GM19240 (cell line): ENCODE results near the gene NAGPA.
A peak's percentile ranks its signal among the peaks of the same experiment; 100 is the strongest.
"Not testable (repeated sequence)": the region's sequence is repeated elsewhere in the genome, so short reads cannot be mapped to it uniquely, and the experiment has no call there.

Experiments
- DNase-seq: peaks from one replicate; pipeline ENCODE4 v3.0.0; 2011; ENCODE audit warnings: low spot score; ENCODE audit not compliant: insufficient read length

The NAGPA gene

DNA sequence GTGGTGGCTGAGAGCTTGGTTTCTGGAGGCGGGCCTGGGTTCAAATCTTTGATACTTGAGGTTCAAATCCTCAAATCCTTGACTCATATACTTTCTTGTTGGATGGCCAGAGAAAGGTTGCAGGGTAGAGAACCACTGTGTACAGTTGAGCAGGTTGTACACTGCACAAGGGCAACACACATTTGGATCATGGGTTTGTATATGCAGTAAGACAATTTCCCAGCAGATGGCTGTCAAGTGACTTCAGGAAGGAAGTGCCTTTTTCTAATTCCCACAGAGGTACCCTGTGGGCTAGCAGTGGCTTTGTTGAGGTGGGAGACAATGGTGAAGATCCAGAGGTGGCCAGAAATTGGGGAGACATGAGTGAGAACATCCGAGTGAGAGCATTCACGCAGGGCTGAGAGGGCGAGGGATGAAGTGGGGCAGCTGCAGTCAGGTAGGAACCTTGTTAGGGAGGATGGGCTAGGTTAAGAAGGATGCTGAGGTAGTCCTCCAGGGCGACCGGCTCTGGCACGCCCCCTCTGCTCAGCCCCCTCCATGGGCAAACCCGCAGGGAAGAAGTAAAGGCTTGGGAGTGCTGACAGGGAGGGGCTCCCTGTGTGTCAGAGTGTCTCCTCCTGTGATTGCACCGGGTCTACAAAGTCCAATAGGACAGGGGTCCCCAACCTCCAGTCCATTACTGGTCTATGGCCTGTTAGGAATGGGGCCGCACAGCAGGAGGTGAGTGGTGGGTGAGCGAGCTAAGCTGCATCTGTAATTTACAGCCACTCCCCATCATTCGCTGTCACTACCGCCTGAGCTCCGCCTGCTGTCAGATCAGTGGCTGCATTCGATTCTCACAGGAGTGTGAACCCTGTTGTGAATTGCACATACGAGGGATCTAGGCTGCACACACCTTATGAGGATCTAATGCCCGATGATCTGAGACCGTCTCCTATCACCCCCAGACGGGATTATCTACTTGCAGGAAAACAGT is 29.3 kb upstream of the NAGPA start:
- no peak for DNase-seq

DNA sequence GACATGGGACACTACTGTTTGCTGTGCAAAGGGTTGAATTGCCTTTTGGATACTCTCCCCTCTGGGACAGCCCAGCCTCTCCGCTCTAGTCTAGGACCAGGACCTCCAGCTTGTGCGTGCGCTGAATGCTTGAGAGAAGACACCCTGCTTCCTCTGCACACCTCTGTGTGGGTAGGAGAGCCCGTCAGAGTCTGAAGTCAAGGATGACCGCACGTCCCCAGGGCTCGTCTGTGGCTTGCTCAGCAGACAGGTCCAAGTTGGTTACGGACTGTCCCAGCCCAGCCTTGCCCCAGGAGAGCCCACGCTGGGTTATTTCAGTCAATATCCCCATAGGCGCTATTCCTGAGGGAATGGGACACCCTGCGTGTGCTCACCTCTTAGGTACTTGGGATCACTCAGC is 28.3 kb upstream of the NAGPA start:
- no peak for DNase-seq

DNA sequence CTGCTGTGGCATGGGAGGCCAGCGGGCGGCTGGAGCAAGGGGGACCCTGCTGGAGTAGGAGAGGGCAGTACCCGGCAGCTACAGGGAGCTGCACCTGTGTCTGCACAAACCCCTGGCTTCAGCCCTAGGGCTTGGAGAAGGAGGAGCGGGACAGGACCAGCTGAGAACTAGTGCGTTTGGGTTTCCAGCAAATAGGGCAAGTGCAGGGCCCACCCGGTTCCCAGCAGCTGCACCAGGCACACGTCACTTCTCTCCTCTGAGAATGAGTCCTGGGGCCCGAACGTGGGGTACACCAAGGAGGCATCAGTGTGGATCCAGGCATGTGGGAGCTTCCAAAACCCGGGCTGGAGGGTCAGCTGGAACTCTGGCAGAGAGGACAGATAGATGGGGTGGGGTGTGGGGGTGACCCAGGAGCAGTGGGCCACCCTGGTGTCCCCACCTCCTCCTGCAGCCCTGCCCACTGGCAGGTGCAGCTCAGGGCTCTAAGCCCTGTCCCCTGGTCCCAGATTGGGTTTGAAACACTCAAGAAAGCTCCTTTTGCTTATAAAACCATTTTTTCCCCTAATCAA is 26.4 kb upstream of the NAGPA start:
- DNase-seq, result no peak

DNA sequence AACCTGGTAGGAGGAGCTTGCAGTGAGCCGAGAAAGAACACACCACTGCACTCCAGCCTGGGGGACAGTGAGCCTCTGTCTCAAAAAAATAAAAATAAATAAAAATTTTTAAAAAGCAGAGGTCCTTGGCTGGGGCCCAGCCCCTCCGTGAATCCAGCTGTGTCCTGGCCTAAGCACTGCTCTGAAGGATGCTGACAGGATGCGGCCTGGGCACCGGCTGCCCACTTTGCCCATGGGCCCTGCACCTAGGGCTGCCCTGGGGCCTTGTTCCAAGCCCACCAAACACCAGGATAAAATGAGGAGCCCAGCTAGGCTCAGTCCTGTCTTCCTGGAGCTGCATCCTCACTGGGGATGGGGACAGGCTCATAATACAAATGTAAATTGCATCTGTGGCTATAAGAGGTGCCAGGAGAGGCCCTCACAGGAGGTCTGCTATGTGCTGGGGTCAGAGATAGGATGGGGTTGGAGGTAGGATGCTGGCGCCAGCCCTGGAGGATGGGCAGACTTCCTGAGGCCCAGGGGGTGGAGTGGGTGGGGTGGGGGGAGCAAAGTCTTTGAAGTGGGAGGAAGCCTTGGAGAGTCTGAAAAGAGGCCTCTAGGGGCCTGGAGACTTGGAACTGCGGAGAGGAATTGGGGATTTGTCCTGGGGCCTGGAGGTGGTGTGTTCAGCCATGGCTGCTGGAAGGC is 25.8 kb upstream of the NAGPA start:
- DNase-seq, result no peak

DNA sequence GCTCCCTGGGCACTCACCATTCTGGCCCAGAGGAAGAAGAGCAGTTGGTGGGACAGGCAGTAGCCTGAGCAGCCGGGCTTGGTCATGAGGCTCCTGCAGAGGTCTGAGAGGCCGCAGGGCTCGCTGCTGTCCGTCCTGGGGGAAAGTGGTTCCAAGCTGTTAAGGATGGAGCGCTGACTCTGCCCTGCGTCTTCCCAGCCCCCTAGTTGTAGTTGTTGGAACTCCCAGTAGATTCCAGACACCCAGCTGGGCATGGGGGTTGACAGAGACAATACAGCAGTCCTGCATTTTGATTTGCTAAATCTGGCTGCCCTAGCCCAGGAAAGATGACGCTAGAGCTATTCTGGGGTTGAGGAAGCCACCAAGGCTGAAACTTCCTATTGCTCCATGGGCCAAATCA is 24.7 kb upstream of the NAGPA start:
- DNase-seq, result no peak

DNA sequence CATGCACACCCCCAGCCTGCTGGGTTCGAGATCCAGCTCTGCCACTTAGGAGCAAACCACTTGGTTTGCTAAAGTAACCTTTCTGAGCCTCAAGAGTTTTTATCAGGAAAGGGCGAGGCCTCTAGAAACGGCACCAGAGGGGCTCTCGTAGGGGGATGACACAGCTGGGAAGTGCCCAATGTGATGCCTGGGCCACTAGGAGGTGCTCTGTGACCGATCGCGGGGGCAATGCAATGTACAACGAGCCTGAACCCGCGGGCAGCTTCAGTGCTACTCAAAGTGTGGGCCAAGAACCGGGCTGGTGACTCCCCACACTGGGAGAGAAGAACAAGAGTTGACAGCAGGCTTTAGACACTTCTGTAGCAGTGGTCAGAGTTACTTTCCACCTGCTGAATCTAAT is 22.6 kb upstream of the NAGPA start:
- DNase-seq, result peak; percentile 43

DNA sequence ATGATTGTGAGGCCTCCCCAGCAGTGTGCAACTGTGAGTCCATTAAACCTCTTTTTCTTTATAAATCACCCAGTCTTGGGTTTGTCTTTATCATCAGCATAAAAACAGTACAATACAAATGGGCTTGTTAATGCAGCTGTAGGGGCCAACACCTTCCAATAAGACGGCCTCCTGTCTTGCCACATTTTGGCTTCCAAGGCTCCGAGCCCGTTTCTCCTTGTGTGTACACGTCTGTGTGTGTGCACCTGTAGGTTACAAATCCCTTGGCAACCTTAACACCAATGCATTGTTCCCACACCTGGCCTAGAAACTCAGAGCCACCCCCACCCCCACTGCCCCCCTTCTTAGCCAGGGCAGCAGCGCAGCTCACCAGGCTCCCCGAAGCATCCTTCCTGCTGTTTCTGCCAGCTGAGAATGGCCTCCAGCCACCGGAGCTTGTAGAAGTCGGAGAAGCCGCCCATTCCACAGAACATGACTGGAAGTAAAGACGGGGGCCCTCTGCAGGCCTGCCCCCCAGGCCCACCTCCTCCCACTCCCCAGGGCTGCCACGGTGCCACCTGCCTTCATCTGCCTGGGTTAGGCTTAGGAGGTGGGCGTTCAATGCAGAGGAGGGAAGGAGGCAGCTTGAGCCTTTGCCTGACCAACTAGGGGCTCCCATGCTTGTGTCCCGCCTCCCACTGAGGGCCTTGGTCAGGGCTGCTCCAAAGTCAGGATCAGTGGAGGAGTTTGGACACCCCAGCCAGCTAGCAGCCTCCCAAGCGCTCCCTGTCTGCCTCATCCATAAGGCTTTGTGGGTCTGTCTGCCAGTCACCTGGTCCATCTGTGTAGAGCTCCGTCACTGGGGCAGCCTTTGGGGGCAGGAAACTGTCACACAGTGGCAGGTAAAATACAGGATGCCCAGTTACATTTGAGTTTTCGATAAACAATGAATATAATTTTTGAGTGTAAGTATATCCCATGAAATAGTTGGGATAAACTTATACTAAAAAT is 21.4 kb upstream of the NAGPA start:
- no peak for DNase-seq

DNA sequence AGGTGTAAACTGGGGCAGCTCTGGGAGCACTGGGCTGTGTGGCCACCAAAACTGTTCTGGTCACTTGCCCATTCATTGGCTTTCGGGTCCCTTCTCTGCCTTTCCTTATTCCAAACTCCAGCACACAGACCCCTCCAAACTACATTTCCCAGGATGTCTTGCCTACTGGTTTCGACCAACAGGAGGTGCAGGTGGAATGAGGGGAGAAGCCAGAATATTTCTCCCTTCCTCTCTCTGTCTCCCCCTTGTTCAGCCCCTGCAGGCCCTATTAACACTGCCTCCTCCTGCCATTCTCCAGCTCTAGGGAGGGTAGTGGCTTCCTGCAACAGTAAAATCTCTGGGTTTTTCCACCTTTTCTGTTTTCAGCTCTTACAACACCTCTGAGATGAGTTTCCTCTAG is 13.2 kb upstream of the NAGPA start:
- no peak for DNase-seq

DNA sequence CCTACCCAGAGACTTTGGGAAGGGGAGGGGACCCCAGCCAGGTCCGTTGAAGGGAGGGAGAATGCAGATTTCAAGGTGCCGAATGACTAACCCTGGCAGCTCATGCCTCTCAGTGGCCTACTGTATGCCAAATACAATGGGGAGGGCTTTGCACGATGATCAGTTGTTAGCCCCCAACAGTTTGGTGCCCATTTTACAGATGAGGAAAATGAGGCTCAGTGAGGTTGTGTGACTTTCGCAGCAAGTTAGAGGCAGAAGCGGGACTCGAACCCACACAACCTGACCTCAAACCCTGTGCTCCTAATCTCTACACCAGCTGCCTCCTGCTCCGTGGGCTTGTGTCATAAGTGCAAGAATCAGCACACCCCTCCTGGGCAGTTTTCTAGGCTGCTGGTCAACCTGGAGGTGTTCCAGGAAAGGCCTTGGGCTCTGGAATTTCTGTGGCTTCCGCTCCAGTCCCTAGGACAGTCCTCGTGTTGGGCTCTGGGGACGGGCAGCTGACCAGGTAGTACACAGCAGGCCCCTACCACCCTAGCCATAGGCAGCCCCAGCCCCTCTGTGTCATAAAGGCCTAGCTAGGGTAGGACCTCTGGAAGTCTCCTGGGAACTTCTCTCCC is 11.9 kb upstream of the NAGPA start:
- DNase-seq, result no peak

DNA sequence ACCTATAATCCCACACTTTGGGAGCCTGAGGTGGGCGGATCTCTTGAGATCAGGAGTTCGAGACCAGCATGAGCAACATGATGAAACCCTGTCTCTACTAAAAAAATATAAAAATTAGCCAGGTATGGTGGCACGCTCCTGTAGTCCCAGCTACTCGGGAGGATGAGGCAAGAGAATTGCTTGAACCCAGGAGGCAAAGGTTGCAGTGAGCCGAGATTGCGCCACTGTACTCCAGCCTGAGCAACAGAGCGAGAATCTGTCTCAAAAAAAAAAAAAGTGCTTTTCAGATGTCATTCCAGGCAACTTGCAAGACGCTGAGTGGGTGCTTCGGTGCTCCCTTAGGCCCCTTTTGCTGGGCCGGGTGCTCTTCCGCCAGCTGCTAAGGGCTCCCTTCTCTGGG is 10.8 kb upstream of the NAGPA start:
- DNase-seq, result not testable (repeated sequence)

DNA sequence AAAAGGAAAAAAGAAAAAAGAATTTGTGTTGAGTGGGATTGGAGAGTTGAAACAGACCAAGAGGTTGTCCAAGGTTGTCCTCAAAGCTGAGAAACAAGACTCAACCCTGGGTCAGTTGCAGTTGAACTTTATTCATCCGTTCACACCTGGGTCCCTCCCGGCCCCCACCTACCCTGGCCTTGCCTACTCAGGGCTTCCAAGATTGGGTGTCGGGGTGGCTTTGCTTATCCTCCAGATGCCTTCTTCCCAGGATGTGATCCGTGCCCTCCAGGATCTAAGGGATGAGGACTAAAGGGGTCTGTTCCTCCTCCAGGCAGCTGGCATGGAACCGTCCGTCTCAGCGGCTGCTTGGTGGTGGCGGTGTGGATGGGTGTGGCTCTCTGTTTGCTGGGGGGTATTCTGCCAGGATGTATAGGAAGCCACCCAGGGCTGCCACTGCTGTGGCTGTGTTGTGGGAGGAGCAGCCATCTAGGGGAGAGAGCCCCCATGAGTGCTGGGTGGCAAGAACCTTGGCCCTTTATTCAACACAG is 10.3 kb upstream of the NAGPA start:
- DNase-seq, result no peak

DNA sequence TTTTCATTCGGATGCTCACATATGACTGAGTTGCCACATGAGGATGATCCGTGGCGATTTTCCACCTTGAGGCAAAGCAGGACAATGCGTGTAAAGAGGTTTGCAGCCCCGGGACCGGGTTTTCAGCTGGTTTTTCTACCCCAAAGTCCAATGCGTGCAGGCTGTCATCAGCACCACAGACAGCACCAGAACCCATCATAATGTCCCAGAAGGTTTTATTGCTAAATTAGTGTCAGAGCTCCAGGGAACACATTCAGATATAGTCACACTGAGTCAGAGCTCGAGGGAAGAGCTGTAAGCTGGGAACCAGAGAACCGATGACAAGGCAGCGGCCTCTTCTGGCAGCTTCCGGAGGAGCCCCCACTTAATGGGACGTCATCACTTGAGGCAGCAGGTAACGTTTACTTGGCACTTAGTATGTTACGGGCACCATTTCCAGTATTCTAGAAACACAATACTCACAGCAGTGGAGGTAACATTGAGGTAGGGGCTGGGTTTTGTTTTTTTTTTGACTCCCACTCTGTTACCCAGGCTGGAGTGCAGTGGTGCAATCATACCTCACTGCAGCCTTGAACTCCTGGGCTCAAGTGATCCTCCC is 8.9 kb upstream of the NAGPA start:
- DNase-seq, result no peak

DNA sequence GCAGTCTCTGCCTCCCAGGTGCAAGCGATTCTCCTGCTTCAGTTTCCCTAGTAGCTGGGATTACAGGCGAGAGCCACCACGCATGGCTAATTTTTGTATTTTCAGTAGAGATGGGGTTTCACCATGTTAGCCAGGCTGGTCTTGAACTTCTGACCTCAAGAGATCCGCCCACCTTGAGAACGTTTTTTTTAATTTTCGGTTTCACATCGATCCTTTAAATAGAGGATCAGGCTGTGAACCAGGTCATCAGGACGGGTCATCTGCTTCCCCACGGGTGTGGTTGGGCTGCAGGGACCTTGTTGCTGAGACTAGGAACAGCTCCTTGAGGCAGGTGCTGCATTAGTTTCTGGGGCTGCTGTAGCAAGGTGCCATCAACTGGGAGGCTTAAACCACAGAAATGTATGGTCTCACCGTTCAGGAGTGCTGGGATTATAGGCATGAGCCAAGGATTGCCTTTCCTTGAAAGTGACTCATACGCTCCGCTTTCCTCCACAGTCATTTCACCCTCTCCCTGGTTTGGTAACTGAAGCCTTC is 7.9 kb upstream of the NAGPA start:
- no peak for DNase-seq

DNA sequence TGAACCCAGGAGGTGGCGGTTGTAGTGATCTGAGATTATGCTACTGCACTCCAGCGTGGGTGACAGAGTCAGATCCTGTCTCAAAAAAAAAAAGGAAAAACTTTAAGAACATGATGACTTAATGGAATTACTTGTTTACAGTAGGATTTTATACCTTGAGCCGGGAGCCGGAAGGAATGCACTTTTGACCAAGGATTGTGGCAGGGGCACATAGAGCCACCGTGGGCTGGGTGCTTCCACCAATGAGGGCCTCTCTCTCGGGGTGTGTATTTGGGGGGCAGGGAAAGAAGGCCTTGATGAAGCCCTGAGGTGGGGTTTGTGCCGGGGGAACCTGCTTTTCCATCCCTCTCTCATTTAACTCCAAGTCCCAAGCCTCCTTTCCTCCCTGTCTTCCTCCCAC is 6.7 kb upstream of the NAGPA start:
- DNase-seq, result no peak

DNA sequence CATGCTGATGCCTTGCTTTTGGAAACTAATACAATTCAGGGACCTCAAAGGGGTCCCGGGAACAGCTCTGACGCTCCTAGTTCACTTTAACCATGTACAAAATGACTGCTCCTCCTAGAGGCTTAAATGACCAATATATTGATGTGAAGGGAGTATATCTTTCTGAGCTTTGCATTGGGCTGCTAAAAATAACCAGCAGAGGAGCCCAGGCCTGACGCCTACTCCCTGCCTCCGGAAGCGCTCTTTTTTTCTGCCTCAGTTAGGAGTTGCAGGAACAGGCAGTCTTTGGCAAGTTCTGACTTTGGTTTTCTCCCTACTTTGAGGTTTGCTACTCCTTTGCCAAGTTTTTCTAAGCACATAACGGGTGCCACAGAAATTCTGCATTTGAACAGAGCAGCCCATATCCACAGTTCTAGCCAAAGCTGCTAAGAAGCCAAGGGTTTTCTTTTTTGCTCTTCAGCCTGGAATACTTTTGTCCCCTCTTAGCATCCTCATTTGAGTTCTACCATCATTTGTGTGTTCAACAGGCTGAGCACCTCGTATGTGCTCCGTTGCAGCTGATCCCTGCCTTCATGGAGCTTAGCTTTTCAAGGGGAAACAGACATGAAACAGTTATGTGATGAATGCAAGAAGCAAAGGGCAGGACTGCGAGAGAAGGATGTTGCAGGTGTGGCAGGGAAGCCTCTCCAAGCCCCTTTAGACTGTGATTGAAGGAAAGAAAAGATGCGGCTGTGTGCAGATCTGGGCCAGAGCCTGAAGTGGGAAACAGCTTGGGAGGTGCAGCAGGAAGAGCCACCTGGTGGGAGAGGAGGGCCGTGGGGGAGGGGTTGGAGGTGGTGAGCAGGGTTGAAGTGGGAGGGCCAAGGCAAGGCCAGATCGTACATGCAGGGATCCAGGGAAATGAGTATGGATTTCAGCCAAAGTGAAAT is 2.8 kb upstream of the NAGPA start:
- DNase-seq, result no peak

DNA sequence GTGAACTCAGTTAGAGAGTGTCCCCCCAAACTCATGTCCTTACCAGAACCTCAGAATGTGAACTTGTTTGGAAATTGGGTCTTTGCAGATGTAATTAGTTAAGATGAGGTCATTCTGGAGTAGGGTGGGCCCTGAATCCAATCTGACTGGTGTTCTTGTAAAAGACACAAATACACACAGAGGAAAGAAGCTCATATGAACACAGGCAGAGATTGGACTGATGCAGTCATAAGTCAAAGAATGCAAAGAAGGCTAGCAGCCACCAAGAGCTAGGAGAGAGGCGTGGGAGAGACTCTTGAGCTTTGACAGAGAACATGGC is 2.1 kb upstream of the NAGPA start:
- no peak for DNase-seq

DNA sequence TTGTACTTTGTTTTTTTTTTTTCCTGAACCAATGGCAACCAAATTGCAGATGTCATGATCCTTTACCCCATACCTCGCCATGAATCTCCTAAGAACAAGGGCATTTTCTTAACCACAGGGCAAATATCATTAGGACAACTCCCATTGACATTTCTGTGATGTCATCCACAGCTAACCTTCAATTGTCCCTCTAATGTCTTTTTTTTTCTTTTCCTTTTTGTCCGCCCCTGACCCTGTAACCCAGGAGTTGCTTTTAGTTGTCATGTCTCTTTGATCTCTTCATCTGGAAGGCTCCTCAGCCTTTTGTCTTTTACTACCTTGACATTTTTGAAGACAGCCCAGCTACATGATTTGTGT is 410 bp upstream of the NAGPA start:
- no peak for DNase-seq

DNA sequence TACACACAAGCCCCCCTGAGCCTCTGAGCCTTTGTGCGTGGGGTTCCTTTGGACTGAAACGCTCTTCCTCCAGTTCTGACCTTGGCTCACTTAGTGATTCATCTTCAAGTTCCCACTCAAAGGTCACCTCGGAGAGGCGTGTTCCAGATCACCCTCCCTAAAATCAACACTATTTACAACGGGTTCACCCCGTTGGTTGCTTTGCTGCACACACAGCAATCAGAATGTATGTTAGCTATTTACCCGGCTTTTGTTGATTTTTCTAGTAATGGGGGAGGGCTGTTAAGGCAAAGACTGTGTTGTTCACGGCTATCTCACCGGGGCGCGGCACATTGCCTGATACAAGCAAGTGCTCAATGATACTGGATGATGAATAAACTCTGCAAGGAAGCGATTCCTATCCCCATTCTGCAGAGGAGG is 977 bp downstream of the NAGPA start:
- DNase-seq, result no peak

DNA sequence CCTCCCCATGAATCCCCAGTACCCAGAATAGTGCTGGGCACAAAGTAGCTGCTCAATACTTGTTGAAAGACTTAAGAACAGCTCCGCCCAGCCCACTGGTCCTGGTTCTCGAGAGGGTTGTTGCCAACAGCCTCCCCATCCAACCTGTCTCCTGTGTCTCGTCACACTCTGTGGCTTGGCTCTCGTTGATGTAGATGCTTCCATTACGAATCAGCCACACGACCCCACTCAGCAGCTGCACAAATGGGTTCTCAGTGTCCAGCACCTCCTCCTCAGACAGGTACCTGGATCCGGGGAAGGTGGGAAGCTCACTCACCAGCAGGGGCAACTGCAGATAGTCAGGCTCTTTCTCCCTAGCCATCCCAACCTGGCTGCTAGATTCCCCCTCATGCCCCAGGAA is 2.1 kb downstream of the NAGPA start:
- no peak for DNase-seq
